Measurements from ENCODE around the gene KCNJ6. TPM values are rescaled to one million over a fixed set of nuclear protein-coding genes. Genes with fewer than 3 reads are reported as not detected.
A peak's percentile ranks its signal among the peaks of the same experiment; 100 is the strongest.

KCNJ6 gene
- total and polyA plus RNA-seq, 5 experiments from 2014 or later: not detected

- Mint-ChIP-seq H3K9me3 (peaks cover 0 to 12% (median 1%) of the 10 kb centered on the region in 9 donors), H3K4me1 (peaks cover 8 to 25% (median 18%) of the 10 kb centered on the region in 4 donors), H3K36me3 (peaks cover 0 to 1% (median 0%) of the 10 kb centered on the region in 3 donors), H3K27ac (peak overlapping the region; percentile 97 to 100 (median 99)), H3K4me3 (peak overlapping the region; percentile 95 to 99 (median 98)), H3K27me3 (peaks cover 0 to 1% (median 0%) of the 10 kb centered on the region in 5 donors)
- POLR2A ChIA-PET: interaction anchor here (0.6 to 3.1 kb wide), 16 partner anchors 9 to 1750 kb away, joined by 3 to 25 read pairs (median 4); partner anchors contain the start of genes BRWD1, DYRK1A, MORC3 and VPS26C
- ATAC-seq (peak; percentile 84 to 89), DNase-seq (peak; percentile 85 to 95 (median 88))
Measured at GRCh38 chr21:37563641-37564340, 352.5 kb downstream of the KCNJ6 start.

- Mint-ChIP-seq H3K27ac (peak overlapping the region; percentile 93 to 100 (median 99)), H3K27me3 (peaks cover 0 to 4% (median 0%) of the 10 kb centered on the region in 5 donors), H3K4me1 (peaks cover 8 to 25% (median 18%) of the 10 kb centered on the region in 4 donors), H3K36me3 (peaks cover 0 to 6% (median 0%) of the 10 kb centered on the region in 3 donors), H3K9me3 (peaks cover 0 to 17% (median 6%) of the 10 kb centered on the region in 9 donors), H3K4me3 (peak overlapping the region; percentile 95 to 99 (median 98))
- POLR2A ChIA-PET: interaction anchor here (0.6 to 3.1 kb wide), 13 partner anchors 8 to 1750 kb away, joined by 3 to 25 read pairs (median 4); partner anchors contain the start of genes BRWD1, DYRK1A, MORC3 and VPS26C
- ATAC-seq: peak; percentile 2 to 5
- DNase-seq: no peak
Measured at GRCh38 chr21:37562920-37563640, 353.2 kb downstream of the KCNJ6 start.

DNA sequence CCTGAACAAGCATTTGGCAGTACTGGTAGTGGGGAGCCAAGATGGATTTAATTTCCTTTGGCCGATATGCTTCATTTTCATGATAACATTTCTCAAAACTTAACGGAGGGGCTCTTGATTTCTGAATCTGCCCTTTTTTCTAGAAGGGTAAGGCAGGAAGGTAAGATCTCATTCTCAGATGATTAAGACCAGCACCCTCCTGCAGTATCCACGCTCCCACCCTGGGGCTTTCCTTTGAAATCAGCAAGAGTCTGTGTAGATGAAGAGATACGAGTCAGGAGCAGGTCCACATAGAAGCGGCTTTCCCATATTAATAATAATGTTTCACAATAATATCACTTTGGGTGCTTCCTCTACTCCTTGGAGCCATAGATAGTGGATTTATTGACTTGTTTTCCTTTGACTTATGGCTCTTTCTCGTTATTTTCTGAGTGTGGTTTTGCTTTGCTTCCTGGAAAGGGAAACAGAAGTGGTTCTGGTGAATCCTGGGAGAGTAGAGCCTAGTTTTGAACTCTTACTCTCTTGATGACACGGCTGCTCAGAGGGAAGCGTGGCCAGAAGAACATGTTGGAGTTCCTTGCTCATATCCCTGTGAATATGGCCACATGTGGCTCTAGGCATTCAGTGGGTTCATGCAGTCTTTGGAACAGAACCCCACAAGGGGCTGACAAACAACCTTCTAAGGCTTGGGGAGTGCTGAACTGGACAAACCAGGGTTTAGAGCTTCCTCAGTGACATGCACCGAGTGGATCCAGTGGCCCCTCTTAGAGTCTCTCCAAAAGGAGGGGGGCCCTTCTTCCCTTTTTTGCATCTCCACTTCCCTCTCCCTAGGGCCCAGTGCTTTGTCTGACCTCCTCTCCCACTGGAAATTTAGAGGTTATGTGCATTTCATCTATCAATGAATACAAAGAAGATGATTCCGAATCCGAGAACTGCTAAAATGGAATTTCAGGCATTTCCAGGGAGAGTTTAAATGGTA is 354.0 kb downstream of the KCNJ6 start:
- peak overlapping the region in 9 of 10 donors; percentile 93 to 100 (median 99) for H3K27ac Mint-ChIP-seq
- peak overlapping the region; percentile 95 to 99 (median 98) for H3K4me3 Mint-ChIP-seq
- POLR2A ChIA-PET: interaction anchor here (0.6 to 3.1 kb wide), 5 partner anchors 8 to 295 kb away, joined by 4 to 25 read pairs (median 9); partner anchors contain the start of genes DYRK1A and VPS26C
- H3K36me3 Mint-ChIP-seq: peaks cover 0 to 6% (median 0%) of the 10 kb centered on the region in 3 donors
- peaks cover 0 to 17% (median 6%) of the 10 kb centered on the region in 9 donors for H3K9me3 Mint-ChIP-seq
- ATAC-seq (no peak), DNase-seq (no peak)
- H3K27me3 Mint-ChIP-seq: peaks cover 0 to 6% (median 0%) of the 10 kb centered on the region in 5 donors
- H3K4me1 Mint-ChIP-seq: peaks cover 8 to 25% (median 18%) of the 10 kb centered on the region in 4 donors

- H3K36me3 Mint-ChIP-seq: peaks cover 0 to 6% (median 0%) of the 10 kb centered on the region in 3 donors
- peaks cover 0 to 17% (median 6%) of the 10 kb centered on the region in 9 donors for H3K9me3 Mint-ChIP-seq
- peaks cover 8 to 25% (median 18%) of the 10 kb centered on the region in 4 donors for H3K4me1 Mint-ChIP-seq
- peak overlapping the region in 1 of 10 donors; percentile 44 for H3K27ac Mint-ChIP-seq
- POLR2A ChIA-PET: no interaction called here
- H3K27me3 Mint-ChIP-seq: peaks cover 0 to 8% (median 0%) of the 10 kb centered on the region in 5 donors
- H3K4me3 Mint-ChIP-seq: no peak overlapping the region
- DNase-seq (no peak), ATAC-seq (no peak)
Measured at GRCh38 chr21:37561506-37561905, 354.8 kb downstream of the KCNJ6 start.

GRCh38 chr21:37560385-37560784 is 355.9 kb downstream of the KCNJ6 start:
- Mint-ChIP-seq H3K27ac (no peak overlapping the region), H3K9me3 (peaks cover 0 to 17% (median 6%) of the 10 kb centered on the region in 9 donors), H3K4me3 (no peak overlapping the region), H3K4me1 (peaks cover 7 to 20% (median 15%) of the 10 kb centered on the region in 4 donors), H3K36me3 (peaks cover 0 to 6% (median 0%) of the 10 kb centered on the region in 3 donors), H3K27me3 (peaks cover 4 to 17% (median 9%) of the 10 kb centered on the region in 5 donors)
- no peak for ATAC-seq
- DNase-seq: no peak
- POLR2A ChIA-PET: no interaction called here

DNA sequence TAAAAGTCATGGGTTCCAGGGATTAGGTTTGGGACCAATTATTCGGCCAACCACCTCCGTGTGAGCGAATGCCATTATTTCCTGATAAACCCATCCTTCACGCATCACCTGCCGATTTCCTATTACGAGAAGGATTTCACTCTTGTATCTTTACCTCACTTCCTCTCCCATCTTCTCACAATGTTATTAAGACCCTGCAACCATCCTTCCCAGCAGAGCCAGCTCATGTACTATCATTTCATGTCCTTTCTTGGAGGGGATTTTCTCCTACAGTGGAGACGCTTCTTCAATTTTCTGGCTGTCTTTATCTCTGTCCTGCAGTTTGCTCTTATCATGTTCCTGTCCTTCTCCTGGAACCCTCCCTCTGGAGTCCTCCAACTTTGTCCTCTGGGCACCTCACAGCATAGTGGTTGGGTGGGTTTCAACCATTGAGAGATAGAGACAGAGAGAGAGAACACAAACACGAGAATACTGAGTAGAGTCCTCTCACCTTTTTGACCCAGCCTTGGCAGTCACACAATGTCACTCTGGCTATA is 357.5 kb downstream of the KCNJ6 start:
- Mint-ChIP-seq H3K9me3 (peaks cover 0 to 17% (median 6%) of the 10 kb centered on the region in 9 donors), H3K27ac (no peak overlapping the region), H3K27me3 (peaks cover 7 to 25% (median 16%) of the 10 kb centered on the region in 5 donors), H3K36me3 (peaks cover 0 to 6% (median 0%) of the 10 kb centered on the region in 3 donors), H3K4me3 (no peak overlapping the region), H3K4me1 (peaks cover 0 to 8% (median 4%) of the 10 kb centered on the region in 4 donors)
- DNase-seq (no peak), ATAC-seq (no peak)
- POLR2A ChIA-PET: no interaction called here
